H9 (cell line): ENCODE results near the gene SAMMSON. TPM values are rescaled to one million over a fixed set of nuclear protein-coding genes. Genes with fewer than 3 reads are reported as not detected.

ENCODE experiments used
- DNase-seq: peaks from one replicate; pipeline ENCODE4 v3.0.0-alpha.2; 2017
- H2AFZ ChIP-seq: one replicate; pipeline ENCODE4 v1.6.1; 2013; ENCODE audit warnings: mild to moderate bottlenecking, low read length, control low read depth, moderate library complexity
- H2AK5ac ChIP-seq: 2 replicates; pipeline ENCODE4 v1.6.1; 2013; ENCODE audit warnings: low read length, control low read depth, mixed read lengths; ENCODE audit not compliant: insufficient read length
- H2BK120ac ChIP-seq: one replicate; pipeline ENCODE4 v1.6.1; 2013; ENCODE audit warnings: low read depth, mild to moderate bottlenecking, low read length, control low read depth, inconsistent platforms; ENCODE audit not compliant: poor library complexity, severe bottlenecking
- H2BK12ac ChIP-seq: 2 replicates; pipeline ENCODE4 v1.6.1; 2013; ENCODE audit warnings: low read length, control low read depth, mixed read lengths, low read depth; ENCODE audit not compliant: insufficient read length
- H2BK15ac ChIP-seq: 2 replicates; pipeline ENCODE4 v1.6.1; 2013; ENCODE audit warnings: low read depth, low read length, control low read depth
- H2BK20ac ChIP-seq: one replicate; pipeline ENCODE4 v1.6.1; 2013; ENCODE audit warnings: low read depth, mild to moderate bottlenecking, low read length, control low read depth, inconsistent platforms; ENCODE audit not compliant: poor library complexity, severe bottlenecking
- H2BK5ac ChIP-seq: 2 replicates; pipeline ENCODE4 v1.6.1; 2013; ENCODE audit warnings: low read length, control low read depth, mixed read lengths; ENCODE audit not compliant: insufficient read length
- H3K14ac ChIP-seq: 2 replicates; pipeline ENCODE4 v1.6.1; 2013; ENCODE audit warnings: low read length, control low read depth; ENCODE audit not compliant: insufficient read depth
- H3K18ac ChIP-seq: 2 replicates; pipeline ENCODE4 v1.6.1; 2013; ENCODE audit warnings: low read depth, mild to moderate bottlenecking, mixed read lengths, low read length, control low read depth; ENCODE audit not compliant: insufficient read length
- H3K23ac ChIP-seq: 2 replicates; pipeline ENCODE4 v1.6.1; 2013; ENCODE audit warnings: low read length, control low read depth, mixed read lengths, low read depth; ENCODE audit not compliant: insufficient read length
- H3K23me2 ChIP-seq: 2 replicates; pipeline ENCODE4 v1.6.1; 2013; ENCODE audit warnings: low read depth, mild to moderate bottlenecking, mixed read lengths, low read length, control low read depth; ENCODE audit not compliant: insufficient read length, poor library complexity, severe bottlenecking
- H3K27ac ChIP-seq: 2 replicates; pipeline ENCODE4 v1.5.1; 2013; ENCODE audit warnings: low read length, control low read depth, mixed read lengths, low read depth; ENCODE audit not compliant: insufficient read length
- H3K27me3 ChIP-seq: 2 replicates; pipeline ENCODE4 v1.6.1; 2013; ENCODE audit warnings: low read length, control low read depth, inconsistent platforms; ENCODE audit not compliant: insufficient read depth
- H3K4ac ChIP-seq: 2 replicates; pipeline ENCODE4 v1.6.1; 2013; ENCODE audit warnings: low read depth, mild to moderate bottlenecking, control low read depth, inconsistent platforms, low read length, moderate library complexity
- H3K4me1 ChIP-seq: 2 replicates; pipeline ENCODE4 v1.6.1; 2013; ENCODE audit warnings: low read length, control low read depth, inconsistent platforms; ENCODE audit not compliant: insufficient read depth
- H3K4me2 ChIP-seq: 2 replicates; pipeline ENCODE4 v1.6.1; 2013; ENCODE audit warnings: low read length, control low read depth, mixed read lengths; ENCODE audit not compliant: insufficient read length, insufficient read depth
- H3K56ac ChIP-seq: 2 replicates; pipeline ENCODE4 v1.6.1; 2013; ENCODE audit warnings: low read depth, mild to moderate bottlenecking, mixed read lengths, low read length, control low read depth; ENCODE audit not compliant: insufficient read length
- H3K79me1 ChIP-seq: 2 replicates; pipeline ENCODE4 v1.6.1; 2013; ENCODE audit warnings: low read depth, mild to moderate bottlenecking, moderate library complexity, low read length, control low read depth, inconsistent platforms; ENCODE audit not compliant: insufficient read depth, poor library complexity, severe bottlenecking
- H3K79me2 ChIP-seq: 2 replicates; pipeline ENCODE4 v1.6.1; 2013; ENCODE audit warnings: low read length, control low read depth, inconsistent platforms; ENCODE audit not compliant: insufficient read depth
- H3K9ac ChIP-seq: 2 replicates; pipeline ENCODE4 v1.6.1; 2013; ENCODE audit warnings: low read length, control low read depth, mixed read lengths; ENCODE audit not compliant: insufficient read length; ENCODE audit errors: extremely low read depth
- H3K9me3 ChIP-seq: one replicate; pipeline ENCODE4 v1.6.1; 2013; ENCODE audit warnings: low read depth, low read length, inconsistent platforms; ENCODE audit not compliant: control insufficient read depth
- H3T11ph ChIP-seq: one replicate; pipeline ENCODE4 v1.6.1; 2013; ENCODE audit warnings: mild to moderate bottlenecking, low read length, control low read depth, inconsistent platforms
- H4K20me1 ChIP-seq: one replicate; pipeline ENCODE4 v1.6.1; 2013; ENCODE audit not compliant: control insufficient read depth, insufficient read length, insufficient read depth
- H4K5ac ChIP-seq: 2 replicates; pipeline ENCODE4 v1.6.1; 2013; ENCODE audit warnings: low read depth, mild to moderate bottlenecking, mixed read lengths, low read length, control low read depth; ENCODE audit not compliant: insufficient read length
- H4K8ac ChIP-seq: replicated peaks from 2 replicates; pipeline ENCODE4 v1.6.1; 2013; ENCODE audit warnings: low read length, control low read depth, mixed read lengths, low read depth; ENCODE audit not compliant: insufficient read length
- H4K91ac ChIP-seq: 2 replicates; pipeline ENCODE4 v1.6.1; 2013; ENCODE audit warnings: low read depth, mild to moderate bottlenecking, moderate library complexity, mixed read lengths, low read length, control low read depth; ENCODE audit not compliant: insufficient read length
- H3K27ac Mint-ChIP-seq, 3 experiments: 2 replicates in 2 of 3; 3 replicates in 1 of 3; pipeline ENCODE4 v1.8.0; 2020 to 2021; ENCODE audit warnings: mixed read lengths in 3 of 3, mild to moderate bottlenecking in 1 of 3, moderate library complexity in 1 of 3
- H3K27me3 Mint-ChIP-seq: 2 replicates; pipeline ENCODE4 v1.8.0; 2021; ENCODE audit warnings: low read depth, mild to moderate bottlenecking, moderate library complexity, mixed read lengths
- H3K36me3 Mint-ChIP-seq, 3 experiments: 2 replicates in 2 of 3; 3 replicates in 1 of 3; pipeline ENCODE4 v1.8.0; 2020 to 2021; ENCODE audit warnings: low read depth in 3 of 3, mixed read lengths in 3 of 3; ENCODE audit not compliant: insufficient read depth in 1 of 3
- H3K4me1 Mint-ChIP-seq, 2 experiments: 2 replicates each; pipeline ENCODE4 v1.8.0; 2020; ENCODE audit warnings: mixed read lengths in 2 of 2
- H3K4me3 Mint-ChIP-seq, 2 experiments: 2 replicates in 1 of 2; 3 replicates in 1 of 2; pipeline ENCODE4 v1.8.0; 2020 to 2021; ENCODE audit warnings: mild to moderate bottlenecking in 2 of 2, mixed read lengths in 2 of 2, moderate library complexity in 1 of 2
- H3K9me3 Mint-ChIP-seq, 2 experiments: 2 replicates in 1 of 2; 3 replicates in 1 of 2; pipeline ENCODE4 v1.8.0; 2020; ENCODE audit warnings: mild to moderate bottlenecking in 2 of 2, mixed read lengths in 2 of 2, moderate library complexity in 1 of 2
- CTCF ChIP-seq: fragments of 200-600 bp; sonication (generic); conservative IDR thresholded peaks from 3 replicates; pipeline ENCODE4 v1.8.0; 2021; ENCODE audit warnings: antibody characterized with exemption, mild to moderate bottlenecking
- WGBS: extraction: QIAGEN DNeasy Blood & Tissue Kit; methylation state at CpG from one replicate; pipeline ENCODE4 v1.1.7; 2013; ENCODE audit warnings: missing lambda C conversion rate, low lambda C conversion rate, mixed read lengths; ENCODE audit not compliant: insufficient read length; ENCODE audit errors: extremely low coverage; 5-methylcytosine and 5-hydroxymethylcytosine counted together
- total RNA-seq: library from RNA; stranded (reverse); gene quantifications from 2 replicates; pipeline ENCODE4 v1.2.1, GENCODE V29; 2021

Gene SAMMSON
- total RNA-seq, 1 experiment from 2014 or later, result not detected

- Histone ChIP-seq H4K8ac (no peak overlapping the region), H2BK120ac (no peak overlapping the region), H2BK12ac (no peak overlapping the region), H2BK15ac (no peak overlapping the region), H2BK5ac (no peak overlapping the region), H4K20me1 (no peaks in the 10 kb centered on the region), H3K4me1 (no peaks in the 10 kb centered on the region), H3K4ac (no peak overlapping the region), H3K79me2 (no peaks in the 10 kb centered on the region), H3K23me2 (no peaks in the 10 kb centered on the region), H2BK20ac (no peak overlapping the region), H4K91ac (no peak overlapping the region), H3K9me3 (no peaks in the 10 kb centered on the region), H3K27me3 (no peaks in the 10 kb centered on the region), H2AFZ (no peak overlapping the region), H2AK5ac (no peak overlapping the region), H3T11ph (no peak overlapping the region), H4K5ac (no peak overlapping the region), H3K14ac (no peak overlapping the region), H3K18ac (no peak overlapping the region), H3K27ac (no peak overlapping the region), H3K23ac (no peak overlapping the region), H3K4me2 (no peak overlapping the region), H3K9ac (no peak overlapping the region), H3K79me1 (no peaks in the 10 kb centered on the region), H3K56ac (no peak overlapping the region)
- Mint-ChIP-seq H3K4me1 (no peaks in the 10 kb centered on the region), H3K4me3 (no peak overlapping the region), H3K36me3 (peaks cover 0 to 1% (median 0%) of the 10 kb centered on the region in 3 experiments; a peak in 2 of 7 replicates), H3K9me3 (peaks cover 0 to 7% of the 10 kb centered on the region in 2 experiments; a peak in 3 of 5 replicates), H3K27ac (no peak overlapping the region), H3K27me3 (no peaks in the 10 kb centered on the region; the same call in 1 of the 2 replicates)
- no peak for TF ChIP-seq CTCF
- no CpG with 5 or more reads among the region's 1 CpG for WGBS
- DNase-seq, result no peak
Measured at GRCh38 chr3:70011582-70011981, 12.0 kb downstream of the SAMMSON start.
